A673 (cell line): ENCODE measurements around the gene PRIMA1. TPM values are rescaled to one million over a fixed set of nuclear protein-coding genes. Genes with fewer than 3 reads are reported as not detected.

ENCODE experiments used
- BruUV-seq: library from RNA; stranded (reverse); fragments of 400-500 nt; replicated peaks from 2 replicates; lab custom pipeline; 2021; lab: Mats Ljungman, UMichigan
- CTCF ChIA-PET: fragments of 300-600 bp; sonication (Branson Sonifier 250); formaldehyde crosslinking; loops from one replicate; lab custom pipeline; 2022; ENCODE audit warnings: antibody characterized with exemption; lab: Charles Lee
- POLR2A ChIA-PET: fragments of 300-600 bp; sonication (Branson Sonifier 250); formaldehyde crosslinking; loops from one replicate; lab custom pipeline; 2022; ENCODE audit warnings: antibody characterized with exemption; ENCODE audit not compliant: low non-redundant PET; lab: Charles Lee
- DNase-seq: peaks from one replicate; pipeline ENCODE4 v3.0.0-alpha.2; 2015; ENCODE audit warnings: low spot score
- H3K27ac ChIP-seq: fragments of 200-600 bp; sonication (generic); 2 replicates; pipeline ENCODE4 v1.5.1; 2016; ENCODE audit warnings: mixed run types, low read depth, mild to moderate bottlenecking, mixed read lengths, antibody characterized with exemption, low read length; ENCODE audit not compliant: poor library complexity, severe bottlenecking
- H3K27me3 ChIP-seq: fragments of 200-600 bp; sonication (generic); replicated peaks from 2 replicates; pipeline ENCODE4 v1.6.1; 2017; ENCODE audit warnings: mixed run types, low read depth, mild to moderate bottlenecking, mixed read lengths, antibody characterized with exemption, low read length; ENCODE audit not compliant: insufficient read depth, poor library complexity
- H3K36me3 ChIP-seq: fragments of 200-600 bp; sonication (generic); 2 replicates; pipeline ENCODE4 v1.6.1; 2016; ENCODE audit warnings: mixed run types, mild to moderate bottlenecking, mixed read lengths, antibody characterized with exemption, low read length; ENCODE audit not compliant: insufficient read depth, poor library complexity, severe bottlenecking
- H3K4me1 ChIP-seq: fragments of 200-600 bp; sonication (generic); 2 replicates; pipeline ENCODE4 v1.6.1; 2017; ENCODE audit warnings: mixed run types, mild to moderate bottlenecking, mixed read lengths, antibody characterized with exemption, low read length; ENCODE audit not compliant: insufficient read depth, poor library complexity, severe bottlenecking
- H3K4me3 ChIP-seq: fragments of 200-600 bp; sonication (generic); 2 replicates; pipeline ENCODE4 v1.5.1; 2016; ENCODE audit warnings: low read depth, mixed run types, mild to moderate bottlenecking, mixed read lengths, low read length; ENCODE audit not compliant: poor library complexity, severe bottlenecking
- H3K9me3 ChIP-seq: fragments of 200-600 bp; sonication (generic); 2 replicates; pipeline ENCODE4 v1.6.1; 2016; ENCODE audit warnings: mixed run types, low read depth, mild to moderate bottlenecking, mixed read lengths, antibody characterized with exemption, low read length; ENCODE audit not compliant: poor library complexity, severe bottlenecking
- CTCF ChIP-seq: fragments of 300-800, 200-600 bp; sonication (generic); conservative IDR thresholded peaks from 2 replicates; pipeline ENCODE4 v1.5.1; 2017; ENCODE audit warnings: low read depth, mild to moderate bottlenecking, antibody characterized with exemption, low read length, moderate library complexity, mixed read lengths
- EZH2 ChIP-seq: fragments of 200-600 bp; sonication (generic); IDR thresholded peaks from 2 replicates; pipeline ENCODE4 v1.6.1; 2017; ENCODE audit warnings: borderline replicate concordance, low read depth, mild to moderate bottlenecking, mixed read lengths, antibody characterized with exemption, low read length; ENCODE audit not compliant: poor library complexity, severe bottlenecking
- intact Hi-C: fragments of 100-400 bp; cut with micrococcal nuclease; formaldehyde crosslinking; loops from one replicate; pipeline ENCODE4 v1.10.0; 2022; ENCODE audit not compliant: unreplicated experiment
- total RNA-seq: library from RNA; stranded (reverse); gene quantifications from 2 replicates; pipeline ENCODE4 v1.2.3, GENCODE V29; 2021

The PRIMA1 gene
- total RNA-seq, 1 experiment from 2014 or later, result 0.09 TPM

DNA sequence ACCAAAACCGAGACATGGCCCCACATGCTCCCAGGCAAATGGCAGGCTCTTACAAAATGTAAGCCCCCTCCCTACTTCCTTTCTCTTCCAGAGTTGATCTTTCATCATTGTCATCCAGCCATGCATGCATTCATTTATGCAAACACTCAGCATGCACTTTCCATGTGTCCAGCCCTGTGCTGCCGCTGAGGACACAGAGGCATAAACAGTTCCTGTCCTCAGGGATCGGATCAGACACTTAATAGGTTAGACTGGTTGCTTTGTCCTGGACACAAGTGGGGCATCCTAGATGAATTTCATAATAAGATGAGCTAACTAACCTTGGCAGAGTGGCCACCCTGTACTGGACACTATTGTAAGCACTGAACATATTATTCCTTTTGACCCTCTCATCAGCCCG is 23.1 kb downstream of the PRIMA1 start:
- no peaks in the 10 kb centered on the region for H3K36me3 ChIP-seq
- CTCF ChIA-PET, result no interaction called here
- intact Hi-C loops, result no loop called here
- H3K27ac ChIP-seq, result no peak overlapping the region
- H3K9me3 ChIP-seq, result no peaks in the 10 kb centered on the region
- no peaks in the 10 kb centered on the region for H3K4me1 ChIP-seq
- no TSS peak for BruUV-seq
- H3K27me3 ChIP-seq, result no peaks in the 10 kb centered on the region
- no peak overlapping the region for H3K4me3 ChIP-seq
- TF ChIP-seq CTCF, result no peak
- no peak for TF ChIP-seq EZH2
- POLR2A ChIA-PET, result no interaction called here
- DNase-seq, result no peak

- Histone ChIP-seq H3K27ac (no peak overlapping the region), H3K36me3 (no peaks in the 10 kb centered on the region), H3K27me3 (no peaks in the 10 kb centered on the region), H3K4me1 (no peaks in the 10 kb centered on the region), H3K9me3 (no peaks in the 10 kb centered on the region), H3K4me3 (no peak overlapping the region)
- intact Hi-C loops, result no loop called here
- CTCF ChIA-PET, result no interaction called here
- DNase-seq, result no peak
- no TSS peak for BruUV-seq
- TF ChIP-seq EZH2, result no peak
- no peak for TF ChIP-seq CTCF
- POLR2A ChIA-PET, result no interaction called here
These were observed 24.1 kb downstream of the PRIMA1 start for GRCh38 chr14:93764211-93764659.

DNA sequence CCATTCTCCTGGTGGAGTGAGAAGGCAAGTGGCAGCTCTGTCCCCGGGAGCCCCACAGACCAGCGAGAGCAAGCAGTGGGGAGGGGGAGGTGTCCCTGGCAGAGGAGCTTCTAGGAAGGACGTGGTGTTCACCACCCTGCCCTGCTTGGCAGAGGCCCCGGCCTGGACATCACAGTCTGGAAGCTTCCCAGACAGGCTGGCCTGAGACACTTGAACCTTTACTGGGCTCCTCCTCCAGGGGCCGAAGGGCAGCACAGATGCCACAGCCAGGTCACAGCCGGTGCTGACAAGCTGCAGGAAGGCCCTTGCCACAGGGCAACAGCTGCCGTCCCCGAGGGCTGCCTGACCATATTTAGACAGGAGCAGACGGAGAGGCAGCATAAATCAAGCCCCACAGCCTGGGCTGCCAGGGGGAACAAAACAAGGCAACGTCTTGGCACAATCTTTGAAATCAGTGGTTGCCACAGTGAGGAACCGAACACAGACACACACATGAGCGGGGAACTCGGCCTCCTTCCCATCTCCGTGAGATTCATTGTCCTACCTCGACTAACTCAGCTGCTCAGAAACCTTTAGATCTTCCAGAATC is 28.5 kb downstream of the PRIMA1 start:
- no peak for TF ChIP-seq CTCF
- TF ChIP-seq EZH2, result no peak
- CTCF ChIA-PET, result no interaction called here
- H3K27me3 ChIP-seq, result no peaks in the 10 kb centered on the region
- POLR2A ChIA-PET, result no interaction called here
- no TSS peak for BruUV-seq
- no peaks in the 10 kb centered on the region for H3K36me3 ChIP-seq
- no peak for DNase-seq
- no peak overlapping the region for H3K27ac ChIP-seq
- H3K9me3 ChIP-seq, result no peaks in the 10 kb centered on the region
- no peaks in the 10 kb centered on the region for H3K4me1 ChIP-seq
- intact Hi-C loops, result no loop called here
- no peak overlapping the region for H3K4me3 ChIP-seq
